GM12878 (cell line): ENCODE measurements around the gene SYNGAP1. TPM values are rescaled to one million over a fixed set of nuclear protein-coding genes. Genes with fewer than 3 reads are reported as not detected.

Experiments
- BCL3 ChIP-seq: IDR thresholded peaks from 2 replicates; pipeline ENCODE4 v1.6.1; 2011; ENCODE audit warnings: borderline replicate concordance, low read depth, mild to moderate bottlenecking, moderate library complexity, low read length; ENCODE audit not compliant: insufficient read depth, poor library complexity, severe bottlenecking
- HSF1 ChIP-seq: fragments of 150-350 bp; IDR thresholded peaks from 2 replicates; pipeline ENCODE4 v1.6.1; 2014; ENCODE audit warnings: mild to moderate bottlenecking, low read depth, low read length
- MEF2B ChIP-seq: fragments of 450-650 bp; IDR thresholded peaks from 2 replicates; pipeline ENCODE4 v1.6.1; 2018; ENCODE audit warnings: mild to moderate bottlenecking, moderate library complexity; ENCODE audit not compliant: partially characterized antibody, poor library complexity, severe bottlenecking
- PKNOX1 ChIP-seq: fragments of 450-650 bp; IDR thresholded peaks from 2 replicates; pipeline ENCODE4 v1.6.1; 2016; ENCODE audit warnings: mild to moderate bottlenecking
- POLR2AphosphoS2 ChIP-seq: IDR thresholded peaks from 2 replicates; pipeline ENCODE4 v1.6.1; 2011; ENCODE audit warnings: low read depth, mild to moderate bottlenecking, low read length, improper control_type of control experiment, moderate library complexity
- PRDM15 ChIP-seq: fragments of 450-650 bp; formaldehyde crosslinking; IDR thresholded peaks from 2 replicates; pipeline ENCODE4 v1.4.0; 2020; ENCODE audit warnings: mild to moderate bottlenecking, moderate library complexity
- RB1 ChIP-seq: fragments of 450-650 bp; formaldehyde crosslinking; IDR thresholded peaks from 2 replicates; pipeline ENCODE4 v1.6.1; 2017; ENCODE audit warnings: mild to moderate bottlenecking, borderline replicate concordance
- RFX5 ChIP-seq: IDR thresholded peaks from 2 replicates; pipeline ENCODE4 v1.6.1; 2011; ENCODE audit warnings: low read depth, low read length, improper control_type of control experiment
- SKIL ChIP-seq: fragments of 450-650 bp; IDR thresholded peaks from 2 replicates; pipeline ENCODE4 v1.6.1; 2017; ENCODE audit warnings: mild to moderate bottlenecking, low read depth, inconsistent platforms; ENCODE audit not compliant: poor library complexity, severe bottlenecking
- SUPT20H ChIP-seq: IDR thresholded peaks from 2 replicates; pipeline ENCODE4 v1.6.1; 2011; ENCODE audit warnings: low read depth, mild to moderate bottlenecking, low read length, moderate library complexity, borderline replicate concordance; ENCODE audit not compliant: control insufficient read depth
- ZZZ3 ChIP-seq: IDR thresholded peaks from 2 replicates; pipeline ENCODE4 v1.6.1; 2011; ENCODE audit warnings: low read depth; ENCODE audit not compliant: control insufficient read depth, insufficient read length
- polyA plus RNA-seq, 11 experiments: library from polyadenylated mRNA; depleted of rRNA in 4 of 11; unstranded in 6 of 11; stranded (reverse) in 5 of 11; fragments of >200 nt; fragmentation: Nextera tagmentation in 4 of 11; fragmentation: Illumina TruSeq in 1 of 11; extraction: Ambion mirVana in 4 of 11; extraction: Trizol in 1 of 11; gene quantifications; 1 replicate in 1 of 11; 2 replicates in 10 of 11; pipeline versions ENCODE4 v1.2.1 to v1.2.3, GENCODE V29; 2011 to 2016; ENCODE audit warnings: inconsistent platforms in 2 of 11, missing spikeins in 2 of 11, low read depth in 1 of 11
- total RNA-seq, 4 experiments: library from RNA; depleted of rRNA in 3 of 4; stranded (reverse); fragments of >200 nt in 3 of 4; fragmentation: Illumina TruSeq in 1 of 4; extraction: Trizol in 1 of 4; gene quantifications; 2 replicates each; pipeline versions ENCODE4 v1.2.1 to v1.2.3, GENCODE V29; 2013 to 2021

The SYNGAP1 gene
- total and polyA plus RNA-seq, 10 of the 15 experiments (the other 5 are each of a cell fraction or from before 2014, with no cell fraction given): 0.05 to 9.2 (median 1.2) TPM

GRCh38 chr6:33391278-33391921 is 28.5 kb upstream of the SYNGAP1 start, which contains the start of gene KIFC1 (continued):
- TF ChIP-seq PRDM15 (CRISPR knock-in tag) (no peak), ZZZ3 (no peak), POLR2AphosphoS2 (no peak), RFX5 (peak; percentile 83; the same call in 1 of the 2 replicates), SUPT20H (no peak), BCL3 (no peak), MEF2B (no peak), RB1 (peak; percentile 77; the same call in 1 of the 2 replicates), PKNOX1 (peak; percentile 87), HSF1 (0 out of 2 replicates have a peak, but pooled peaks have one; percentile 12), SKIL (peak; percentile 52)
